Ramos (cell line): ENCODE measurements around the gene NCR3LG1.

ENCODE experiments used
- in situ Hi-C: fragments of 300-500 bp; cut with MboI; formaldehyde crosslinking; loops from one replicate; pipeline ENCODE4 v1.14.3; 2022; ENCODE audit warnings: low sequenced_read_pairs; ENCODE audit not compliant: unreplicated experiment

NCR3LG1 gene

DNA sequence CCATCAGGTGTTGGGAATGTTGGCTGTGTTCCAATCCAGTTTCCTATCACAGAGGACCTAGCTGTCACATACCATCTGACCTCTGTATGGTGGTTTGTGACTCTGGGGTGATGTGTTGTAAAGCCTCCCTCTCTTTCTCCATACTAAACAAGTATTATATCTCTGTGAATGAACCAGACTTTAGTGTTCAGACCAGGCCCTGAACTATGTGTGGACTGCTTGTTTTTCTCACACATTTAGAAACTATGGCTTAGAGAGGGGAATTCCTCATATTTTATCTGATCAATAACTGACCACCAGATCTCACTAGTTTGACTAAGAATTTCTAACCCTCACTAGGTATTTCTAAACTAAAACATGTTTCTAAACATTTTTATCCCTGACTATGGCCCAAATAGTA lies 17.5 kb downstream of the NCR3LG1 start:
- in situ Hi-C loops = no loop called here

GRCh38 chr11:17369684-17370243 lies 18.2 kb downstream of the NCR3LG1 start:
- in situ Hi-C loops = no loop called here

- in situ Hi-C loops = no loop called here
Observed at GRCh38 chr11:17371614-17372013, 20.0 kb downstream of the NCR3LG1 start.

DNA sequence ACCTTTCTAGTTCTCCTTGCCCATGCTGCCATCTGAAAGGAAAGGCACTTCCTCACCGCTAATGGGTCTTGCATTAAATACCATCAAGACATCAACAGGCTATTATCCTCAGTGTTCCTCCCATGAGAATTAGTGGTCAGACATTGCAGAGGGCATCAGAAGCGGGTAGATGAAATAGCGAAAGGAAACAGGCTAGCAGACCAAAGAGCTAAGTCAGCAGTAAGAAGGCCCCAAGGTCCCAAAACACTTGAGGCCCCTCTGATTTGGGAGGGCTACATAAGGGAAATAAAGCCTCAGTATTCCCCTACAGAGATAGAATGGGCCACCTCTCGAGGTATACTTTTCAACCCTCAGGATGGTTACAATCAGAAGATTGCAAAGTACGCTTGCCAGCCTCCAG lies 23.9 kb downstream of the NCR3LG1 start:
- in situ Hi-C loops = no loop called here

- in situ Hi-C loops = no loop called here
Observed at GRCh38 chr11:17376493-17376892, 24.9 kb downstream of the NCR3LG1 start.

GRCh38 chr11:17378655-17379054 lies 27.1 kb downstream of the NCR3LG1 start:
- in situ Hi-C loops = no loop called here

- in situ Hi-C loops = no loop called here
Observed at GRCh38 chr11:17379383-17380180, 28.0 kb downstream of the NCR3LG1 start.

GRCh38 chr11:17381156-17381555 lies 29.6 kb downstream of the NCR3LG1 start:
- in situ Hi-C loops = no loop called here

DNA sequence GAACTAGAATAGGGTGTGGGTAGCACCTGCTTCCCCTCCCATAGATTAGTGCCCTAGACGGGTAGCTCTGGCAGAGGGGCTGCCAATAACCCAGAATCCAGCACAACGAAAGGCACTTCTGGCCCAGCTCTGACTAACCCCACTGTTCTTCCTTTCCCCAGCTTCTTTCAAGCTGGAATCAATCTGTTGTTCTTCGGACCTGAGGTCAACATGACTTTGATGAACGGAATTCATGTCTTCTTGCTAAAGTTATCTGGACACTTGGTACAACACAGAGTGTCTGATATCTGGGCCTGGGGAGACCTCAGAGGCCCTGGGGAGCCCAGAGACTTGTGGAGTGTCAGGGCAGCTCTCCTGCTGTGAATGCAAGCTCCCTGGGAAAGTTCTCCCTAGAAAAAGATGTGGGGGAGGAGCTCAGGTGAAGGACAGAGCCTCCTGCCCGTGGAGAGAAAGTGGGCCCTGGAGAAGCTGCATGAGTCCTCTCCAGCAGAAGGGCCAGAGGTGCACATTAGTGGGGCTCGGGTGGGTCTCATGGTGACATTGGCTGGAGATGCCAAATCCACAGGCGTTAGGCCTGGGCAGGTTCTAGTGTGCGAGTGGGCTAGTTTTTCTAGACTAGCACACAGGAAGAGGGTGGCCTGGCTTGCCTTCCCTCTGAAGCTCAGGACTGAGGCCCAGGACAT lies 30.6 kb downstream of the NCR3LG1 start:
- in situ Hi-C loops = no loop called here

- in situ Hi-C loops = no loop called here
Observed at GRCh38 chr11:17383461-17383860, 31.9 kb downstream of the NCR3LG1 start.

- in situ Hi-C loops = no loop called here
Observed at GRCh38 chr11:17384002-17384511, 32.5 kb downstream of the NCR3LG1 start.

DNA sequence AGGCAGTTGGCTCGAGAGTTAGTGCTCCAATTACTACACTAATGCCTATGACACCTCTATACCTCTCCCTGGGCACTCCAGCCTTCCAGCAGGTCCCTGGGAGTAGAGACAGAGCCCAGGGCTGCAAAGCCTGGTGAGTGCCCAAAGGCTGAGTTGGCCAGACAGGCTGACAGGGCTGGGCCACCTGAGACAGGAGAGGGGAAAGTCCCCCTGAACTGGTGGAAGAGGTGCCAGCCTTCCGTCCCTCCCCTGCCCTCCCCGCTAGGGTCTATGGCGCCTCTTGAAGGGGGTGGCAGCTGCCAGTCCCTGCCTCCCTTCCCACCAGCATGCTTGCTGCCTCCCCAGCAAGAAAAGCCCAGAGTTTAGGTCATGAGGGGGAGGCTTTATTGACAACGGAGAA lies 33.9 kb downstream of the NCR3LG1 start:
- in situ Hi-C loops = no loop called here

DNA sequence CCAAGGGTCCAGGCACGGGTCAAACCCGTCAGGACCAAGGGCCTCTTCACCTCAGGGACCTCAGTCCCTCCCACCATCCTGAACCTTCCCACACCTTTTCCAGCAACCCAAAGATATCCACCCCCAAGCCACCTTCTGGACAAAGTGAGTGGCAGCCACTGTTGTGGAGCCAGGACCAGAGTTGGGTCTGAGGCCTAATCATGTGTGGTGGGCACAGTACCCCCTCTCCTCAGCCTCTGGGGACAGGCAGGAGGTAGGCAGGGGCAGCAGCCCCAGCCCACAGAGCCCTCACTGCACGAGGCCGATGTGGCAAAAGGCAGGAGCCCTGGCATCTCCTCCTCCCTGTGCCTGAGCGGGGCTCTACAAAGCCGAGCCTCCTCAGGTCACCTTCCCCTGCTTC lies 34.3 kb downstream of the NCR3LG1 start:
- in situ Hi-C loops = no loop called here

GRCh38 chr11:17386331-17387084 lies 34.9 kb downstream of the NCR3LG1 start:
- in situ Hi-C loops = no loop called here

GRCh38 chr11:17387254-17387653 lies 35.7 kb downstream of the NCR3LG1 start:
- in situ Hi-C loops = no loop called here

GRCh38 chr11:17387811-17388210 lies 36.2 kb downstream of the NCR3LG1 start:
- in situ Hi-C loops = no loop called here

DNA sequence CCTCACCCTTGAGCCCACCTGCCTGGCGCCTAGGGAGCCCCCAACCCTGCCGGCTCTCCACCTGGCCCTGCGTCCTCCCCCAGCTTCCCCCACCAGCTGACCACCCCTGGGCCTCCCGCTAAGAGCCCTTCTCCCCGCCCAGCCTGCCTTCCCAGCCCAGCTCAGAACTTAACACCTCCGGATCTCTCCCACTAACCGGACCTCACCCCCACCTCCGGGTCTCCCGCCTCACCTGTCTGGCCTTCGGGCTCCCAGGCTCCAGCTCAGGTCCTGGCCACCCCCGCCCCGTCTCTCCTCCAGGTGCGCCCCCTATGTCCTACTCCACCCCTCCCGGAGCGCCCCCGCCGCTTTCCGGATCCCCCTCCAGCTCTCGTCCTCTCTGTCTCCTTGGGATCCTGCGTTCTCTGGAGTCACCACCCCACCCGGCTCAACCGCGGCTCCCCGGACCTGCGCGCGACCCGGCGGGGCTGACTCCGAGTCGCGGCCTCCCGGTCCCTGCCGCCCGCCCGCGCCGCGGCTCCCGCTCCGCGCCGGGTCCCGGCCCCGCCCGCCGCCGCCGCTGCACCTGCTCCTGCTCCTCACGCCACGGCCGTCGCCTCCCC lies 37.1 kb downstream of the NCR3LG1 start, which contains the start of gene KCNJ11:
Gene KCNJ11 (minus strand): TSS at position 51 of the 602 bp plus-strand sequence. CDS start 568 bp downstream, outside the sequence.
- in situ Hi-C loops = no loop called here

GRCh38 chr11:17389211-17389956 lies 37.8 kb downstream of the NCR3LG1 start:
- in situ Hi-C loops = no loop called here

GRCh38 chr11:17389957-17390649 lies 38.5 kb downstream of the NCR3LG1 start:
- in situ Hi-C loops = loop anchor here (5.0 kb wide), 1 partner anchor 112 kb away; no protein-coding TSS in a partner anchor
